ENCODE data around the gene FAM131B.

Gene FAM131B

GRCh38 chr7:143305423-143306070 lies 57.0 kb downstream of the FAM131B start:
- in situ Hi-C loops (cut with MboI; ENCODE audit: low sequenced_read_pairs, unreplicated experiment): no loop called here
- DNase-seq (ENCODE audit: low spot score): no peak
- peak; percentile 29 for TF ChIP-seq CTCF (IDR thresholded peaks at IDR 0.05; ENCODE audit: borderline replicate concordance, control extremely low read depth, extremely low read depth, insufficient read depth, missing control alignments)

DNA sequence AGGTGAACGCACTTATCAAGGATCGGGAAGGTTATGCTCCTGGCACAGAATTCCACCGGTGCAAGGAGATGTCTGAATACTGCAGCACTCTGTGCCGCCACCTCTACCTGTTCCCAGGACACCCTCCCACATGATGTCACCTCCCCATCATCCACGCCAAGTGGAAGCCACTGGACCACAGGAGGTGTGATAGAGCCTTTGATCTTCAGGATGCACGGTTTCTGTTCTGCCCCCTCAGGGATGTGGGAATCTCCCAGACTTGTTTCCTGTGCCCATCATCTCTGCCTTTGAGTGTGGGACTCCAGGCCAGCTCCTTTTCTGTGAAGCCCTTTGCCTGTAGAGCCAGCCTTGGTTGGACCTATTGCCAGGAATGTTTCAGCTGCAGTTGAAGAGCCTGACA lies 57.6 kb downstream of the FAM131B start:
- no peak for DNase-seq (ENCODE audit: low spot score)
- no peak for TF ChIP-seq CTCF (IDR thresholded peaks at IDR 0.05; ENCODE audit: borderline replicate concordance, control extremely low read depth, extremely low read depth, insufficient read depth, missing control alignments)
- in situ Hi-C loops (cut with MboI; ENCODE audit: low sequenced_read_pairs, unreplicated experiment): no loop called here

DNA sequence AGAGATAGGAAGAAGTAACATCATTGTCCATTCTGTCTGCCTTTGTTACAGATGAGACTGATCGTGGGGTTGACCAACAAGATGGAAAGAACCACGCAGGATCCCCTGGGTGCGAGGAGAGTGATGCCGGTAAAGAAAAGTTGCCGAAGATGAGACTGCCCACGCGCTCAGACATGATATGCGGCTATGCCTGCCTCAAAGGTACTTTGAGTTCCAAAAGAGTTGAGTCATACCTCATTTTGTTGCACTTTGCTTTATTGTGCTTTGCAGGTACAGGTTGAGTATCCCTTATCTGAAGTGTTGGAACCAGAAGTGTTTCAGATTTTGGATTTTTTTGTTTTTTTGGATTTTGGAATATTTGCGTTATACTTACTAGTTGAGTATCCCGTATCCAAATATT lies 58.8 kb downstream of the FAM131B start:
- DNase-seq (ENCODE audit: low spot score): no peak
- no peak for TF ChIP-seq CTCF (IDR thresholded peaks at IDR 0.05; ENCODE audit: borderline replicate concordance, control extremely low read depth, extremely low read depth, insufficient read depth, missing control alignments)
- in situ Hi-C loops (cut with MboI; ENCODE audit: low sequenced_read_pairs, unreplicated experiment): no loop called here
